ENCODE data around the gene MKRN2. TPM values are rescaled to one million over a fixed set of nuclear protein-coding genes. Genes with fewer than 3 reads are reported as not detected.
A peak's percentile ranks its signal among the peaks of the same experiment; 100 is the strongest.
"Not testable (repeated sequence)": the region's sequence is repeated elsewhere in the genome, so short reads cannot be mapped to it uniquely, and the experiment has no call there.

MKRN2 gene
- total RNA-seq, result 10 to 100 TPM; 17.2 to 21.6 TPM
- long read RNA-seq, transcript MKRN2-201 (8 exons, 2,848 nt), result major isoform, 51 of 65 reads
- long read RNA-seq, partial matches to known transcripts, result 6 of 65 reads
- long read RNA-seq, other reads (novel, unspliced or antisense), result 5 of 65 reads

- intact Hi-C loops (cut with DNase I, micrococcal nuclease), result loop anchor here in 1 of 2 donors (5.0 to 10.0 kb wide), 2 partner anchors 105 to 1812 kb away; partner anchors contain the start of gene RAF1
- peak; percentile 92 for ATAC-seq
Measured at GRCh38 chr3:12556690-12557472, at the start of gene MKRN2. MKRN2 (plus strand) TSS chr3:12557087; CDS start chr3:12557151, 64 bp downstream.

GRCh38 chr3:12507591-12508281 lies 49.2 kb upstream of the MKRN2 start:
- no peak for DNase-seq
- intact Hi-C loops (cut with DNase I, micrococcal nuclease), result no loop called here
- ATAC-seq, result no peak

More at GRCh38 chr3:12556690-12557472, at the start of gene MKRN2:
- DNase-seq, result peak; percentile 87 to 88

GRCh38 chr3:12508291-12508700 lies 48.6 kb upstream of the MKRN2 start:
- intact Hi-C loops (cut with DNase I, micrococcal nuclease), result no loop called here
- DNase-seq (no peak), ATAC-seq (no peak)

- no peak for DNase-seq
- intact Hi-C loops (cut with DNase I, micrococcal nuclease), result no loop called here
Measured at GRCh38 chr3:12509466-12509865, 47.4 kb upstream of the MKRN2 start.

GRCh38 chr3:12512534-12513118 lies 44.3 kb upstream of the MKRN2 start:
- intact Hi-C loops (cut with DNase I, micrococcal nuclease), result no loop called here
- DNase-seq (no peak), ATAC-seq (no peak)

More at GRCh38 chr3:12509466-12509865, 47.4 kb upstream of the MKRN2 start:
- ATAC-seq, result no peak

GRCh38 chr3:12513694-12514446 lies 43.0 kb upstream of the MKRN2 start:
- intact Hi-C loops (cut with DNase I, micrococcal nuclease), result no loop called here
- no peak for DNase-seq
- ATAC-seq, result no peak

GRCh38 chr3:12515631-12516030 lies 41.3 kb upstream of the MKRN2 start:
- intact Hi-C loops (cut with DNase I, micrococcal nuclease), result no loop called here
- ATAC-seq (no peak), DNase-seq (no peak)

- intact Hi-C loops (cut with DNase I, micrococcal nuclease), result no loop called here
- ATAC-seq (no peak), DNase-seq (no peak)
Measured at GRCh38 chr3:12516873-12517272, 40.0 kb upstream of the MKRN2 start.

GRCh38 chr3:12518261-12519028 lies 38.4 kb upstream of the MKRN2 start:
- no peak for ATAC-seq

GRCh38 chr3:12521010-12521409 lies 35.9 kb upstream of the MKRN2 start:
- intact Hi-C loops (cut with DNase I, micrococcal nuclease), result no loop called here
- ATAC-seq (no peak), DNase-seq (no peak)

More at GRCh38 chr3:12518261-12519028, 38.4 kb upstream of the MKRN2 start:
- no peak for DNase-seq
- intact Hi-C loops (cut with DNase I, micrococcal nuclease), result no loop called here

GRCh38 chr3:12522721-12523120 lies 34.2 kb upstream of the MKRN2 start:
- intact Hi-C loops (cut with DNase I, micrococcal nuclease), result no loop called here
- peak; percentile 58 for ATAC-seq
- no peak for DNase-seq

GRCh38 chr3:12527757-12528143 lies 29.1 kb upstream of the MKRN2 start:
- ATAC-seq (no peak), DNase-seq (no peak)
- intact Hi-C loops (cut with DNase I, micrococcal nuclease), result no loop called here

- intact Hi-C loops (cut with DNase I, micrococcal nuclease), result no loop called here
- no peak for DNase-seq
- ATAC-seq, result no peak
Measured at GRCh38 chr3:12532182-12532581, 24.7 kb upstream of the MKRN2 start.

GRCh38 chr3:12536423-12536822 lies 20.5 kb upstream of the MKRN2 start:
- intact Hi-C loops (cut with DNase I, micrococcal nuclease), result no loop called here
- no peak for ATAC-seq
- DNase-seq, result no peak

GRCh38 chr3:12541625-12542024 lies 15.3 kb upstream of the MKRN2 start:
- intact Hi-C loops (cut with DNase I, micrococcal nuclease), result no loop called here
- no peak for DNase-seq
- no peak for ATAC-seq

GRCh38 chr3:12543497-12543896 lies 13.4 kb upstream of the MKRN2 start:
- DNase-seq; intact Hi-C loops (cut with DNase I, micrococcal nuclease); ATAC-seq: not testable (repeated sequence)

- peak; percentile 42 for ATAC-seq
- intact Hi-C loops (cut with DNase I, micrococcal nuclease), result no loop called here
- DNase-seq, result no peak
Measured at GRCh38 chr3:12544652-12545472, 12.0 kb upstream of the MKRN2 start.

Measured in left colon (tissue), 2 donors.